Astrocyte (in vitro differentiated cells and primary cell): Measurements from ENCODE around the gene MINDY3. TPM values are rescaled to one million over a fixed set of nuclear protein-coding genes. Genes with fewer than 3 reads are reported as not detected.

Experiments
- DNase-seq: peaks from one replicate; pipeline ENCODE4 v3.0.0-alpha.2; 2010; ENCODE audit warnings: low read depth
- FAIRE-seq: peaks from 2 replicates; lab custom pipeline; 2011; peaks lifted over from hg19 to GRCh38; lab: Jason Lieb, UNC
- H2AFZ ChIP-seq: 2 replicates; pipeline ENCODE4 v1.6.0; 2012; ENCODE audit warnings: low read depth, low read length, inconsistent platforms
- H3K27ac ChIP-seq: 2 replicates; pipeline ENCODE4 v1.5.1; 2011; ENCODE audit warnings: low read depth, low read length, inconsistent platforms
- H3K27me3 ChIP-seq: 2 replicates; pipeline ENCODE4 v1.6.0; 2011; ENCODE audit warnings: low read length, inconsistent platforms; ENCODE audit not compliant: insufficient read depth
- H3K36me3 ChIP-seq: 2 replicates; pipeline ENCODE4 v1.5.1; 2011; ENCODE audit warnings: low read length, inconsistent platforms; ENCODE audit not compliant: insufficient read depth
- H3K4me1 ChIP-seq: 2 replicates; pipeline ENCODE4 v1.5.1; 2011; ENCODE audit warnings: low read length, inconsistent platforms; ENCODE audit not compliant: insufficient read depth
- H3K4me2 ChIP-seq: 2 replicates; pipeline ENCODE4 v1.6.0; 2012; ENCODE audit warnings: low read length, inconsistent platforms
- H3K4me3 ChIP-seq: 2 replicates; pipeline ENCODE4 v1.5.1; 2011; ENCODE audit warnings: low read depth, mild to moderate bottlenecking, low read length, inconsistent platforms; ENCODE audit not compliant: insufficient read depth
- H3K79me2 ChIP-seq: 2 replicates; pipeline ENCODE4 v1.6.0; 2012; ENCODE audit warnings: mild to moderate bottlenecking, low read length, inconsistent platforms; ENCODE audit not compliant: insufficient read depth
- H3K9ac ChIP-seq: 2 replicates; pipeline ENCODE4 v1.6.0; 2012; ENCODE audit warnings: mild to moderate bottlenecking, low read length, inconsistent platforms
- H3K9me3 ChIP-seq: 2 replicates; pipeline ENCODE4 v1.5.1; 2012; ENCODE audit warnings: low read depth, mild to moderate bottlenecking, low read length, inconsistent platforms; ENCODE audit not compliant: insufficient read depth
- H4K20me1 ChIP-seq: 2 replicates; pipeline ENCODE4 v1.6.0; 2012; ENCODE audit warnings: low read length, inconsistent platforms; ENCODE audit not compliant: insufficient read depth
- H3K27ac Mint-ChIP-seq: one replicate; pipeline ENCODE4 v1.8.0; 2021; ENCODE audit warnings: mild to moderate bottlenecking, mixed read lengths; ENCODE audit not compliant: unreplicated experiment
- H3K27me3 Mint-ChIP-seq: one replicate; pipeline ENCODE4 v1.8.0; 2021; ENCODE audit warnings: low read depth, mixed read lengths; ENCODE audit not compliant: unreplicated experiment
- H3K36me3 Mint-ChIP-seq: one replicate; pipeline ENCODE4 v1.8.0; 2021; ENCODE audit warnings: low read depth, mixed read lengths; ENCODE audit not compliant: unreplicated experiment
- H3K4me1 Mint-ChIP-seq: one replicate; pipeline ENCODE4 v1.8.0; 2021; ENCODE audit warnings: low read depth, mixed read lengths; ENCODE audit not compliant: unreplicated experiment
- H3K4me3 Mint-ChIP-seq: one replicate; pipeline ENCODE4 v1.8.0; 2021; ENCODE audit warnings: mild to moderate bottlenecking, moderate library complexity, mixed read lengths; ENCODE audit not compliant: unreplicated experiment
- H3K9me3 Mint-ChIP-seq: one replicate; pipeline ENCODE4 v1.8.0; 2021; ENCODE audit warnings: mild to moderate bottlenecking, mixed read lengths; ENCODE audit not compliant: unreplicated experiment
- CTCF ChIP-seq: IDR thresholded peaks from 2 replicates; pipeline ENCODE4 v1.5.1; 2011; ENCODE audit warnings: low read depth, mild to moderate bottlenecking, inconsistent platforms, low read length, moderate library complexity; ENCODE audit not compliant: insufficient read depth
- EZH2 ChIP-seq: IDR thresholded peaks from 2 replicates; pipeline ENCODE4 v1.6.1; 2012; ENCODE audit warnings: mild to moderate bottlenecking, low read length, inconsistent platforms; ENCODE audit not compliant: insufficient read depth
- total RNA-seq: library from RNA; stranded (reverse); gene quantifications from 2 replicates; pipeline ENCODE4 v1.2.1, GENCODE V29; 2021

The MINDY3 gene
- total RNA-seq, 1 donor from 2014 or later: 28.4 TPM

GRCh38 chr10:15739254-15739970 is 120.9 kb downstream of the MINDY3 start:
- Histone ChIP-seq H3K9ac (no peak overlapping the region), H3K4me1 (peaks cover 15% of the 10 kb centered on the region), H3K27me3 (no peaks in the 10 kb centered on the region), H4K20me1 (no peaks in the 10 kb centered on the region), H3K36me3 (no peaks in the 10 kb centered on the region), H2AFZ (peak overlapping the region; percentile 19), H3K79me2 (no peaks in the 10 kb centered on the region), H3K9me3 (no peaks in the 10 kb centered on the region), H3K27ac (no peak overlapping the region), H3K4me3 (no peak overlapping the region), H3K4me2 (no peak overlapping the region)
- no peaks in the 10 kb centered on the region for H3K36me3 Mint-ChIP-seq
- H3K27ac Mint-ChIP-seq: no peak overlapping the region
- DNase-seq: no peak
- no peak for TF ChIP-seq CTCF
- no peak for TF ChIP-seq EZH2
- H3K9me3 Mint-ChIP-seq: no peaks in the 10 kb centered on the region
- no peak for FAIRE-seq
- no peaks in the 10 kb centered on the region for H3K4me1 Mint-ChIP-seq
- no peak overlapping the region for H3K4me3 Mint-ChIP-seq
- H3K27me3 Mint-ChIP-seq: no peaks in the 10 kb centered on the region

- H4K20me1 ChIP-seq: no peaks in the 10 kb centered on the region
- Mint-ChIP-seq H3K27ac (no peak overlapping the region), H3K4me3 (no peak overlapping the region), H3K27me3 (no peaks in the 10 kb centered on the region), H3K9me3 (no peaks in the 10 kb centered on the region), H3K36me3 (no peaks in the 10 kb centered on the region), H3K4me1 (no peaks in the 10 kb centered on the region)
- no peaks in the 10 kb centered on the region for H3K36me3 ChIP-seq
- H2AFZ ChIP-seq: no peak overlapping the region
- H3K27me3 ChIP-seq: no peaks in the 10 kb centered on the region
- no peak overlapping the region for H3K4me2 ChIP-seq
- no peak for TF ChIP-seq CTCF
- no peak for TF ChIP-seq EZH2
- DNase-seq (no peak), FAIRE-seq (no peak)
- no peak overlapping the region for H3K4me3 ChIP-seq
- no peak overlapping the region for H3K9ac ChIP-seq
- H3K9me3 ChIP-seq: no peaks in the 10 kb centered on the region
- H3K79me2 ChIP-seq: no peaks in the 10 kb centered on the region
- H3K27ac ChIP-seq: no peak overlapping the region
- peaks cover 13% of the 10 kb centered on the region for H3K4me1 ChIP-seq
Observed at GRCh38 chr10:15738270-15738925, 121.9 kb downstream of the MINDY3 start.

- H3K27ac Mint-ChIP-seq: no peak overlapping the region
- H3K4me3 Mint-ChIP-seq: no peak overlapping the region
- no peaks in the 10 kb centered on the region for H3K79me2 ChIP-seq
- H3K27me3 ChIP-seq: no peaks in the 10 kb centered on the region
- TF ChIP-seq EZH2 (no peak), CTCF (no peak)
- no peaks in the 10 kb centered on the region for H3K36me3 Mint-ChIP-seq
- no peaks in the 10 kb centered on the region for H3K4me1 Mint-ChIP-seq
- peaks cover 5% of the 10 kb centered on the region for H3K4me1 ChIP-seq
- H3K27ac ChIP-seq: no peak overlapping the region
- no peak for FAIRE-seq
- no peak for DNase-seq
- H3K4me3 ChIP-seq: no peak overlapping the region
- H3K9me3 ChIP-seq: no peaks in the 10 kb centered on the region
- H3K9me3 Mint-ChIP-seq: no peaks in the 10 kb centered on the region
- no peaks in the 10 kb centered on the region for H3K27me3 Mint-ChIP-seq
- H3K4me2 ChIP-seq: no peak overlapping the region
- H3K9ac ChIP-seq: no peak overlapping the region
- H3K36me3 ChIP-seq: no peaks in the 10 kb centered on the region
- H4K20me1 ChIP-seq: no peaks in the 10 kb centered on the region
- no peak overlapping the region for H2AFZ ChIP-seq
Observed at GRCh38 chr10:15737656-15738055, 122.7 kb downstream of the MINDY3 start.
